Colonic mucosa (tissue), 4 donors: ENCODE data around the gene CTXND1. TPM values are rescaled to one million over a fixed set of nuclear protein-coding genes. Genes with fewer than 3 reads are reported as not detected.

Source experiments
- DNase-seq: peaks from one replicate; pipeline ENCODE4 v3.0.0-alpha.2; 2020
- H3K27ac ChIP-seq: fragments of 200-600 bp; one replicate; pipeline ENCODE4 v1.8.0; 2021
- H3K27me3 ChIP-seq: fragments of 200-600 bp; one replicate; pipeline ENCODE4 v1.8.0; 2021
- H3K36me3 ChIP-seq: fragments of 200-600 bp; one replicate; pipeline ENCODE4 v1.8.0; 2021
- H3K4me1 ChIP-seq: fragments of 200-600 bp; one replicate; pipeline ENCODE4 v1.8.0; 2021; ENCODE audit warnings: mild to moderate bottlenecking
- H3K4me3 ChIP-seq: fragments of 200-600 bp; one replicate; pipeline ENCODE4 v1.8.0; 2021
- H3K9ac ChIP-seq, 2 donors: one replicate each; pipeline ENCODE4 v1.7.0; 2013; ENCODE audit warnings: control low read depth in 2 of 2, low read depth in 2 of 2, low read length in 2 of 2
- H3K9me3 ChIP-seq: fragments of 200-600 bp; one replicate; pipeline ENCODE4 v1.8.0; 2021
- CTCF ChIP-seq: fragments of 200-600 bp; IDR thresholded peaks from one replicate; pipeline ENCODE4 v1.8.0; 2022; ENCODE audit warnings: antibody characterized with exemption, mild to moderate bottlenecking
- intact Hi-C: fragments of 100-400 bp; cut with DNase I; formaldehyde crosslinking; loops from one replicate; pipeline ENCODE4 v1.14.1; 2022
- total RNA-seq, 2 donors: library from RNA; stranded (reverse); fragmentation: NEBNext Ultra II Directional in 1 of 2; extraction: Animal tissue kit (Norgen Biotek cat#: 25700) in 1 of 2; gene quantifications; one replicate each; pipeline ENCODE4 v1.2.1, GENCODE V29; 2021
- donor health status: healthy.
- donor health status: DM: no; HTN: no; CAD: no.
- donor health status: DM: no; HTN: no; CAD: no.

CTXND1 gene
- total RNA-seq, 2 donors from 2014 or later = 0.11 to 0.12 TPM

- Histone ChIP-seq H3K9ac (no peak overlapping the region), H3K9me3 (no peaks in the 10 kb centered on the region), H3K4me1 (no peaks in the 10 kb centered on the region), H3K36me3 (no peaks in the 10 kb centered on the region), H3K4me3 (no peak overlapping the region), H3K27ac (no peak overlapping the region), H3K27me3 (no peaks in the 10 kb centered on the region)
- intact Hi-C loops = no loop called here
- no peak for TF ChIP-seq CTCF
- peak; percentile 30 for DNase-seq
Observed at GRCh38 chr15:80210611-80211573, 41.1 kb downstream of the CTXND1 start.

DNA sequence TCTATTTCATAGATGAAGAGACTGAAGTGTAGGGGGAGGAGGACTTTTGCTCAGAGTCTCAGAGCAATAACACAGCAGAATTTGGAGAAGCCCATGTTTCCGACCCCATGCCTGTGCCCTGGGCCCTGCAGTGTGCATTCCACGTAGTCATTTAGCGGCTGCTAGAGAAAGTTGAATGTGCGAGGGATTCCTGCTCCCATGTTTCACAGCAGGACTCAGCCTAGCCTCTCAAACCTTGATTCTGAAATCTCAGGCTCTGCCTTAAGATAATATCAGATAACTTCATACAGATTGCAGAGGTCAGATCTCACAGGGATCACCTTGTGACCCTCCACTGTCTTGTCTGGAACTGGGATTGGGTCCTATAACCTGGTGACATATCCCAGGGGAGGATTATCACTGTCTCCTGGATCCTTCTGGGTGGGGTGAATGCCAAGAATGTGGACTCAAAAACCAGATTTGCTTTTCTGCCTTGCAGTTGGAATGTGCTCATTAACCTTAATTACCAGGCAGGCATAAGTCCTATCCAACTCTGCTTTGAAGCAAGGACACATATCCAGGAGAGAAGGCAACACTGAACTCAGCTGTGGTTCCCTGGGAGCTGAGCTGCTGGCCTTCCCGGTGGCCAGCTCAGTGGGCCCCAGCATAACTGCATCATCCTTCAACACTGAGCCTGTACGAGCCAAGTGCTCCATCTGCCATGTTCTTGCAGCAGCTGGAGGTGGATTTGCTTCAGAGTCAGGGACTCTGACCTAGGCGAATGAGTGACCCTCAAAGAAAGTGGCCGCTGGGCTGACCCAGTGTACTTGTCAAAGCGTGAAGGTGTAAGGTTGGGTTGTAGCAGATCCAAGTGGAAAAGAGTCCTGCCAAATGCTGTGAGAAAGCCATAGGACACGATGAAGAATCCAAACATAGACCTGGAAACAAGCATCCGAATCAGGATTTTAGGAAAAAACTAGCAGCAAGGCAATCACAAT, 43.0 kb downstream of the CTXND1 start:
- no peaks in the 10 kb centered on the region for H3K36me3 ChIP-seq
- DNase-seq = no peak
- no peak overlapping the region for H3K27ac ChIP-seq
- H3K4me3 ChIP-seq = no peak overlapping the region
- no peaks in the 10 kb centered on the region for H3K9me3 ChIP-seq
- no peaks in the 10 kb centered on the region for H3K4me1 ChIP-seq
- TF ChIP-seq CTCF = no peak
- no peak overlapping the region for H3K9ac ChIP-seq
- intact Hi-C loops = no loop called here
- no peaks in the 10 kb centered on the region for H3K27me3 ChIP-seq

GRCh38 chr15:80207887-80208286, 44.1 kb downstream of the CTXND1 start:
- no peak for DNase-seq
- Histone ChIP-seq H3K27ac (no peak overlapping the region), H3K9me3 (no peaks in the 10 kb centered on the region), H3K9ac (no peak overlapping the region), H3K4me1 (no peaks in the 10 kb centered on the region), H3K36me3 (no peaks in the 10 kb centered on the region), H3K27me3 (no peaks in the 10 kb centered on the region), H3K4me3 (no peak overlapping the region)
- intact Hi-C loops = no loop called here
- no peak for TF ChIP-seq CTCF

DNA sequence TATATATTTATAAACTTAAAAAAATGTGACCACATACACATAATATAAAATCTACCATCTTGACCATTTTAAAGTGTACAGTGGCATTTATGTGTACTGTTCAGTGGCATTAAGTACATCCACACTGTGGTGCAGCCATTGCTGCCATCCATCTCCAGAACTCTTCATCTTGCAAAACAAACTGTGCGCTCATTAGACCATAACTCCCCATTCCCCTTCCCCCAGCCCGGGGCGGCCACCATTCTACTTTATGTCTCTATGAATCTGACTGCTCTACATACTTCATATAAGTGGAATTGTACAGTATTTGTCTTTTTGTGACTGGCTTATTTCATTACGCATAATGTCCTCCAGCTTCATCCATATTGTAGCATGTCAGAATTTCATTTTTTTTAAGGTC, 47.8 kb downstream of the CTXND1 start:
- Histone ChIP-seq H3K9me3 (no peaks in the 10 kb centered on the region), H3K9ac (no peak overlapping the region), H3K4me1 (no peaks in the 10 kb centered on the region), H3K27me3 (no peaks in the 10 kb centered on the region), H3K27ac (no peak overlapping the region), H3K4me3 (no peak overlapping the region), H3K36me3 (no peaks in the 10 kb centered on the region)
- intact Hi-C loops = no loop called here
- DNase-seq = peak; percentile 5
- TF ChIP-seq CTCF = no peak

DNA sequence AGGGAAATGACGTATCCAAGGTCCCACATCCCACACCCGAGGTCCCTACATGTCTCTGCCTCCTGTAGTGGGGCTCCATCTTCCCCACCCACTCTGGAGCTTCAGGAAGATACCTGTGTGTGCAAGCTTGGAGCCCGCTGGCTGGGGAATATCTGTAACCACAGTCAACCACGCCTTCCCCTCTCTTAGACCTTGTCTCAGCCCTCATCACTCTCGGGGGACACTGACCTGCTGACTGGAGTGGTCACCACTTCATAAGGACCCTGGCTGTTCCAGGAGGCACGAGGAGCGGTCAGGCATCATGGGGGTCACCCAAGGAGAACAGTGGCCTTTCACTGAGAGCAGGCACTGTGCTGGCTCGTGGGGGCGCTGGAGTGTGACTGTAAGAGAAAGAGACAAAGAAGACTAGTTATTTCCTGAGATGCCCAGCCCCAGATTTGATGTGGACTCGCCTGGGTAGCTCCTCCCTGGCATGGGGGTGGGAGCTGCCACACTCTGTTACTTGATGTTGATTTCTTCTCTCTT, 48.6 kb downstream of the CTXND1 start:
- Histone ChIP-seq H3K9me3 (no peaks in the 10 kb centered on the region), H3K4me3 (no peak overlapping the region), H3K4me1 (no peaks in the 10 kb centered on the region), H3K27me3 (no peaks in the 10 kb centered on the region), H3K36me3 (no peaks in the 10 kb centered on the region), H3K27ac (no peak overlapping the region), H3K9ac (no peak overlapping the region)
- no peak for DNase-seq
- intact Hi-C loops = no loop called here
- TF ChIP-seq CTCF = no peak
